ENCODE measurements around the gene TRIO.

TRIO gene

DNA sequence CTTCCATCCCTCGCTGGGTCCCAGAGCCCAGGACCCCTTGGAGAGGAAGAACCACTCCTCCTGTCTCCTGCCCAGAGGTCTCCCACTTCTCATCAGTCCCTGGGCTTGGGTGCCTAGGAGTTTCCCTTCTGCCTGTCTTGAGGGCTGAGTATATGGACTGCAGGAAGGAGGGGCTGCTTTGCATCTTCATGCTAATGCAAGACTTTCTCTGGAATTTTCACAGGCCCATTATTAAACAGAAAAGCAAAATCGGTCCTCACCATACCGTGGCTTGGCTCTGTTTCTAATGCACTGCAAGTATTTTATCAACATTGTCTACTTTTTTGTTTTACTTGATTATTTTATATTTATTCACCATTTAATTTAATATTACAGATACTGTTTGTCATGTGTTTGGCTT is 34.5 kb downstream of the TRIO start:
- TF ChIP-seq, protein P1, sequence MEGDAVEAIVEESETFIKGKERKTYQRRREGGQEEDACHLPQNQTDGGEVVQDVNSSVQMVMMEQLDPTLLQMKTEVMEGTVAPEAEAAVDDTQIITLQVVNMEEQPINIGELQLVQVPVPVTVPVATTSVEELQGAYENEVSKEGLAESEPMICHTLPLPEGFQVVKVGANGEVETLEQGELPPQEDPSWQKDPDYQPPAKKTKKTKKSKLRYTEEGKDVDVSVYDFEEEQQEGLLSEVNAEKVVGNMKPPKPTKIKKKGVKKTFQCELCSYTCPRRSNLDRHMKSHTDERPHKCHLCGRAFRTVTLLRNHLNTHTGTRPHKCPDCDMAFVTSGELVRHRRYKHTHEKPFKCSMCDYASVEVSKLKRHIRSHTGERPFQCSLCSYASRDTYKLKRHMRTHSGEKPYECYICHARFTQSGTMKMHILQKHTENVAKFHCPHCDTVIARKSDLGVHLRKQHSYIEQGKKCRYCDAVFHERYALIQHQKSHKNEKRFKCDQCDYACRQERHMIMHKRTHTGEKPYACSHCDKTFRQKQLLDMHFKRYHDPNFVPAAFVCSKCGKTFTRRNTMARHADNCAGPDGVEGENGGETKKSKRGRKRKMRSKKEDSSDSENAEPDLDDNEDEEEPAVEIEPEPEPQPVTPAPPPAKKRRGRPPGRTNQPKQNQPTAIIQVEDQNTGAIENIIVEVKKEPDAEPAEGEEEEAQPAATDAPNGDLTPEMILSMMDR (conservative IDR thresholded peaks at IDR 0.05; ENCODE audit: low read depth, low read length), result no peak
- no peak overlapping the region for H3K4me3 ChIP-seq (ENCODE audit: low read depth, low read length)
- no peak for DNase-seq (ENCODE audit: low read depth)

DNA sequence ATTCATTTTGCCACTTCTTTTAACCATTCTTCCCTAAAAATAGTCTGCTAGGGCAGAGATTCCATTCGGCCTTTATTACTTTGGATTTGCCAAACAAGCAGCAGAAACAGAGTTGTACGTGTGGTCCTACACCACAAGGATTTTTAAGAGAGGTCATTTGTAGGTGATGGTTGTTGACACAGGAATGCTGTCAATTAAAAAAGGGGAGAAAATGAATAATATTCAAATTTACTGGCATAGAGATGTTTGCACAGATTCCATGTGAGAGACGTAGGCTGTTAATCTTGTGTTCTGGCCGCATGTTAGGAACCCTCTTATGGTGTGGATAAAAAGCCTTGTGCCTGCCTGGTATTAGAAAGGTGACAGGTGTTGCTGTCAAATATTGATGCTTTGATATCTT is 34.9 kb downstream of the TRIO start:
- no peak for DNase-seq (ENCODE audit: low read depth)
- TF ChIP-seq, protein P1 (conservative IDR thresholded peaks at IDR 0.05; ENCODE audit: low read depth, low read length), result no peak
- no peak overlapping the region for H3K4me3 ChIP-seq (ENCODE audit: low read depth, low read length)

DNA sequence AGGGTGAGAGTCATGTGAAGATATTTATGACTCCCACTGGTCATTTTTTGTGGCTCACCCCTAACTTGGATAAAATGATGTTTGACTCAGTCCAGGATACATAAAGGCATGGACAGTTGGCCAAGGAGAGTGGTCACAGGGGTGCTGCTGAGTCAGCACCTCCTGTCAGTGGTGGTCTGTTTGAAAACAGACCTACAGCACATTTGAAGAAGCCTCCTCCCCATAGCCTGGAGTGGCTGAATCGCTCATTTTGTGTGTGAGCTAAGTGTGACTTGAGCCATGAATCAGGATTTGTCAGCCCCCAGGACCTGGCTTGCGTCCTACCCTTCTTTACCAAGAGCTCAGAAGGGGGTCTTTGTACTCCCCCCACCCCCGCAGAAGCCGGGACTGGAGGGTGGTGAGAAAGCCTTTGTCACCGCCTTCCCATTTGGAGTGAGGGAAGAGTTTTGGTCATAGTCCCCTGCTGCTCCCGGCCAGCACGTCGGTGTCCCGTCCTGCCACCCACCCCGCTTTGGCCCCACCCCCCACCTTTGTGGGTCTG is 35.6 kb downstream of the TRIO start:
- DNase-seq (ENCODE audit: low read depth), result peak; percentile 88
- TF ChIP-seq, protein P1 (conservative IDR thresholded peaks at IDR 0.05; ENCODE audit: low read depth, low read length), result no peak
- no peak overlapping the region for H3K4me3 ChIP-seq (ENCODE audit: low read depth, low read length)

DNA sequence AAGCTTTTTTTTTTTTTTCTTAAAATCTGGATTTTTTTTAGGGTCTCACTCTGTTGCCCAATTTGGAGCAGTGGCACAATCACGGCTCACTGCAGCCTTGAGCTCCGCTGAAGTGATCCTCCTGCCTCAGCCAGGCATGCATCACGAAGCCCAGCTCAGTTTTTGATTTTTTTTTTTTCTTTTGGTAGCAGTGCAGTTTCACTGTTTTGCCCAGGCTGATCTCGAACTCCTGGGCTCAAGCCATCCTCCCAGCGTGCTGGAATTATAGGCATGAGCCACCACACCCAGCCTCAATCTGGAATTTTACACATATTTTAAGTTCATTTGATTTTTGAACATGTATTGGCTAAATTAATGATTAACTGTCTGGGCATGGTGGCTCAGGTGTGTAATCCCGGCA is 36.3 kb downstream of the TRIO start:
- TF ChIP-seq, protein P1 (conservative IDR thresholded peaks at IDR 0.05; ENCODE audit: low read depth, low read length), result no peak

DNA sequence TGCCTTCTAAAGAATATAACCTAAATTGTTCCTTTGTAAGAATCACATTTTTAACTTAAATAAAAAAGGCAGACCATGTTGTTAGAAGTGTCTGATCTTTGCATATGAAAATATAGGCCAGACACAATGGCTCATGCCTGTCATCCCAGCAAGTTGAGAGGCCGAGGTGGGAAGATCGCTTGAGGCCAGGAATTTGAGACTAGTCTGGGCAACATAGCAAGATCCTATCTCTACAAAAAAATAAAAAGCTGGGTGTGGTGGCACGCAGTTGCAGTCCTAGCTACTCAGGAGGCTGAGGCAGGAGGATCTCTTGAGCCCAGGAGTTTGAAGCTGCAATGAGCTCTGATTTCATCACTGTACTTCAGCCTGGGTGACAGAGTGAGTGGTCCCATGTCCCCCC is 37.3 kb downstream of the TRIO start:
- TF ChIP-seq, protein P1 (conservative IDR thresholded peaks at IDR 0.05; ENCODE audit: low read depth, low read length), result no peak
- no peak for DNase-seq (ENCODE audit: low read depth)
- H3K4me3 ChIP-seq (ENCODE audit: low read depth, low read length), result no peak overlapping the region

More for the DNA sequence above, 36.3 kb downstream of the TRIO start:
- DNase-seq (ENCODE audit: low read depth), result peak; percentile 38
- no peak overlapping the region for H3K4me3 ChIP-seq (ENCODE audit: low read depth, low read length)

DNA sequence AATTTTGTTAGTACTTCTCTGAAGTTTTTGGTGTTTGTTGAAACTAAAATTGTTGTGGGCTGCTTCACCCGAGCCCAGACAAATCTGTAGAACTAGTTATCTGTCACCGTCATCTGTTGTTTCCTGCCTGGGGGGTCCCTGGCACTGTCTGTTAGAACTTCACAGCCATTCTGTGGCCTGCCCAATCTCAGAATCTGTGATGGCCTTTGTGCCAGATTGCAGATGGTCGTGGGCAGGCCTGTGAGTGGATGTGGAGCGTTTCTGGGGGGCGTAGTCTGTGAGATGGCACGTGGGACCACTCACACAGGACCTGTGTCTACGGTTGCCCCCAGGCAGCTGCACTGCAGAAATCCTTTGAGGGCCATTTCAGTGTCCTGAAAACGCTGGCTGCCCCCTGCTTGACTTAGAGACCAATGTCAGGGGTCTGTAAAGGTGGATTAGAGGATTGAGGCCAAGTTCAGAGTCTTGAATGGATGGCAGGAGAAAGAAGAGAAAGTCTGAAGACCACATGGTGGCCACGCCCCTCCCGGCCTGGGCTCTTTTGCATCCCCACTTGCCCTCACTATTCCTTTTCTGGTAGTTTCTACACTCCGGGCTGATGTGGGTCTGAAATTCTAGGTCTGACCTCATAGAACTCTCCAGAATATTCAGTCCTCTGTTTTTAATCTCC is 38.3 kb downstream of the TRIO start:
- no peak overlapping the region for H3K4me3 ChIP-seq (ENCODE audit: low read depth, low read length)
- TF ChIP-seq, protein P1 (conservative IDR thresholded peaks at IDR 0.05; ENCODE audit: low read depth, low read length), result no peak

DNA sequence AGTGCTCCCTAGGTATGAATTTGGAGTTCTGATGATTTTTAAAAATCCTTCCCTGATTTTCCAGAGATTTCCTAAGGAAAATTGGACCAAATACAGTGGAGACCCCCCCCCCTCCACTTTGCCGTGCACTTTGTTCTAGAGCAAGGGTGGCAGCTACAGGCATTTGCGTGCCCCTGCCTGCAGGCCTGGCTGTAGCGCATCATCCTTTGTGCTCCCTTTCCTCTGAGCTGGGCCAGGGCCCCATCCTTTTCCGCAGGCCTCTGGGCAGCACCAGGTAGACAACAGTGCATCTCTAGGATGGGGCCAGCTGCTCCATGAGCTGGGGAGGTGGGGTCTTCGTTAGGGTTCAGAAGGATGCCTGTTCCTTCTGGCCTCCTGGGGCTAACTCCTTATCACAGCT is 39.6 kb downstream of the TRIO start:
- DNase-seq (ENCODE audit: low read depth), result no peak
- no peak overlapping the region for H3K4me3 ChIP-seq (ENCODE audit: low read depth, low read length)
- TF ChIP-seq, protein P1 (conservative IDR thresholded peaks at IDR 0.05; ENCODE audit: low read depth, low read length), result no peak

More for the DNA sequence above, 38.3 kb downstream of the TRIO start:
- no peak for DNase-seq (ENCODE audit: low read depth)

Measured in choroid plexus epithelial cell (primary cell).